Occipital lobe (tissue), 2 donors: ENCODE measurements around the gene NLGN4Y. TPM values are rescaled to one million over a fixed set of nuclear protein-coding genes. Genes with fewer than 3 reads are reported as not detected.
"Not testable (repeated sequence)": the region's sequence is repeated elsewhere in the genome, so short reads cannot be mapped to it uniquely, and the experiment has no call there.

Experiments
- DNase-seq: peaks from one replicate; lab custom pipeline; 2025; lab: John Stamatoyannopoulos, UW
- total RNA-seq: library from RNA; depleted of rRNA; stranded (reverse); fragments of >200 nt; gene quantifications from one replicate; pipeline ENCODE4 v1.2.3, GENCODE V29; 2014

Gene NLGN4Y
- total RNA-seq, 1 donor from 2014 or later: 0.16 TPM

DNA sequence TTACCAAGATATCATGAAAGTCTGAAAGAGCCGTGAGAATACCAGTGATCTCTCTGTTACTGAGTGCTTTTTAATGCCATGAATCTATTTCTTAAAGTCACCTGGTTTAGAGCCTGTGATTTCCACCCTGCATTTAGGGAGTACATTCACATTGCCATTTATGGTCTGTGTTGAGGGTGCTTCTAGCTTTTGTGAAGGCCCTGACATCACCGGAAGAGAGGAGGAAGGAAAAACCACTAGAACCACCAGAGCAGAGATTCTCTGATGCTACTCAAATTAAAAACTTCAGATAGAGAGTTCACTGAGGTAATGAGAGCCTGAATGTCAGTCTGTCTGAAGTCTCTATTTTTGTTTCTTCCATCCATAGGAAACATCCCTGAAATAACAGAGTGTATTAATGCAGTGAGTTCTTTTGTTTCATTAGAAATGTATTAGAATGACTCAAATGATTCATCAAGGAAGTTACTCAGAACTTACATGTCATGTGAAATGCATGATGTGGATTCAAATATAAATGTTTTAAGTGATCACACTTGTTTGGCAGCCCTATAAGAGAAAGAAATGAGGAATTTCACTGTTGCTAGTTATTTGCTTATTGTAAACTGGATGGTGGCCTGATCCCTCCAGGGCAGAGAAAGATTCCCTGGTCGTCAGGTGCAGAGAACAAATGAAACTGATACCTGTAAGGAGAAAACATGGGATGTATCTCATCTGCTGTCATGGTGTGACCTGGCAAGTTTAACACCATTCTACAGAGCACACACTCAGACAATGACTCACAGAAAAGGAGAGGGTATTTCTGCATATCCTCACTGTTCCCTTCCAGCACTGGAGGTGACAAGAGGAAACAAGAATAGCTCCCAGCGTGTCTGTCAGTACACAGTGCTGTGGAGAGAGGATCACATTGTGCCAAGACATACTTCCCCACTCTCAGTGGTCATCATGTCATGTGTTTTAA is 310.1 kb downstream of the NLGN4Y start:
- DNase-seq: peak; percentile 15

GRCh38 chrY:14837466-14837865 is 313.1 kb downstream of the NLGN4Y start:
- no peak for DNase-seq

- DNase-seq: no peak
Observed at GRCh38 chrY:14850734-14851133, 326.4 kb downstream of the NLGN4Y start.

DNA sequence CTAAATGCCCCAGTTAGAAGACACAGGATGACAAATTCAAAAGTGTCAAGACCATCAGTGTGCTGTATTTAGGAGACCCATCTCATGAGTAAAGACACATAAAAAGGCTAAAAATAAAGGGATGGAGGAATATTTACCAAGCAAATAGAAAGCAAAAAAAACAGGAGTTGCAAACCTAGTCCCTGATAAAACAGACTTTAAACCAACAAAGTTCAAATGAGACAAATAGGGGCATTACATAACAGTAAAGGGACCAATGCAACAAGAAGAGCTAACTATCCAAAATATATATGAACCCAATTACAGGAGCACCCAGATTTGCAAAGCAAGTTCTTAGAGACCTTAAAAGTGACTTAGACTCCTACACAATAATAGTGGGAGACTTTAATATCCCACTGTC is 336.1 kb downstream of the NLGN4Y start:
- DNase-seq: no peak

DNA sequence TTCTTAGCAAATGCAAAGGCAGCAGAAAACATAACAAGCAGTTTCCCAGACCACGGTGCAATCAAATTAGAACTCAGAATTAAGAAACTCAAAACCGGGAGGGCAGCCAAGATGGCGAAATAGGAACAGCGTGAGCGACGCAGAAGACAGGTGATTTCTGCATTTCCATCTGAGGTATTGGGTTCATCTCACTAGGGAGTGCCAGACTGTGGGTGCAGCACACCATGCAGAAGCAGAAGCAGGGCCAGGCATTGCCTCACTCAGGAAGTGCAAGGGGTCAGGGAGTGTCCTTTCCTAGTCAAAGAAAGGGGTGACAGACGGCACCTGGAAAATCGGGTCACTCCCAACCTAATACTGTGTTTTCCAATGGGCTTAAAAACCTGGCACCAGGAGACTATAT is 336.7 kb downstream of the NLGN4Y start:
- not testable (repeated sequence) for DNase-seq

DNA sequence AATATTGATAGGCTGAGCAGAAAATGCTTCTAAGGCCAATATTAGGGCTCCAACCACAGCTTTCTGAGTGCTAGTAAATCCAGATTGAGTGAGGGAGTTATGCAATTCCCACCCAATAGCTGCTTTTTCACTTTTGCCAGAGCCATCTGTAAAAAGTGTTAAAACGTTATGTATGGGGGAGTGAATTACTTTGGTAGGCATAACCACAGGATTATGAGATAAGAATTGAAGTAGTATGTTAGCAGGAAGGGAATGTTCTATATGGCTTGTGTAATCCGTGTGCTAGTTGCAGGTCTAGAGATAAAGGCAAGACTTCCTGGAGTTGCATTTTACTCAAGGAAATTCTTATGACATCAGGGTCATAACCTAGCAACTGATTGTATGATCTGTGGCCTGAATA is 347.6 kb downstream of the NLGN4Y start:
- no peak for DNase-seq
